ENCODE results near the gene IQCE.

IQCE gene

GRCh38 chr7:2634267-2635145, 75.7 kb downstream of the IQCE start:
- no peak for DNase-seq (ENCODE audit: low read depth in 2 of 2)

GRCh38 chr7:2635148-2635668, 76.4 kb downstream of the IQCE start:
- DNase-seq (ENCODE audit: low read depth in 2 of 2) = no peak

- no peak for DNase-seq (ENCODE audit: low read depth in 2 of 2)
These were observed 77.3 kb downstream of the IQCE start for GRCh38 chr7:2635810-2636701.

- no peak for DNase-seq (ENCODE audit: low read depth in 2 of 2)
These were observed 78.3 kb downstream of the IQCE start for GRCh38 chr7:2637066-2637471.

- no peak for DNase-seq (ENCODE audit: low read depth in 2 of 2)
These were observed 78.9 kb downstream of the IQCE start for GRCh38 chr7:2637505-2638223.

- DNase-seq (ENCODE audit: low read depth in 2 of 2) = no peak
These were observed 79.6 kb downstream of the IQCE start for GRCh38 chr7:2638224-2638991.

GRCh38 chr7:2639181-2639681, 80.5 kb downstream of the IQCE start:
- DNase-seq (ENCODE audit: low read depth in 2 of 2) = no peak

GRCh38 chr7:2639695-2640481, 81.1 kb downstream of the IQCE start:
- DNase-seq (ENCODE audit: low read depth in 2 of 2) = no peak

- DNase-seq (ENCODE audit: low read depth in 2 of 2) = no peak
These were observed 81.7 kb downstream of the IQCE start for GRCh38 chr7:2640482-2640830.

GRCh38 chr7:2640846-2641316, 82.1 kb downstream of the IQCE start:
- no peak for DNase-seq (ENCODE audit: low read depth in 2 of 2)

- DNase-seq (ENCODE audit: low read depth in 2 of 2) = no peak
These were observed 82.9 kb downstream of the IQCE start for GRCh38 chr7:2641406-2642393.

- DNase-seq (ENCODE audit: low read depth in 2 of 2) = no peak
These were observed 84.8 kb downstream of the IQCE start for GRCh38 chr7:2643386-2644219.

GRCh38 chr7:2644220-2644561, 85.4 kb downstream of the IQCE start:
- no peak for DNase-seq (ENCODE audit: low read depth in 2 of 2)

- no peak for DNase-seq (ENCODE audit: low read depth in 2 of 2)
These were observed 85.9 kb downstream of the IQCE start for GRCh38 chr7:2644562-2645273.

- DNase-seq (ENCODE audit: low read depth in 2 of 2) = no peak
These were observed 86.6 kb downstream of the IQCE start for GRCh38 chr7:2645274-2645868.

GRCh38 chr7:2646336-2646679, 87.5 kb downstream of the IQCE start:
- DNase-seq (ENCODE audit: low read depth in 2 of 2) = no peak

All from stimulated activated CD8-positive, alpha-beta memory T cell treated with anti-CD3 and anti-CD28 coated beads, Interleukin-2, amount 100 ng/mL, for 1 hour (primary cell).